PC-9 (cell line): ENCODE data around the gene RPRD1A. TPM values are rescaled to one million over a fixed set of nuclear protein-coding genes. Genes with fewer than 3 reads are reported as not detected.
"Not testable (repeated sequence)": the region's sequence is repeated elsewhere in the genome, so short reads cannot be mapped to it uniquely, and the experiment has no call there.

Experiments used
- BruUV-seq: library from RNA; stranded (reverse); fragments of 400-500 nt; replicated peaks from 2 replicates; lab custom pipeline; 2021; lab: Mats Ljungman, UMichigan
- CTCF ChIA-PET: fragments of 300-600 bp; sonication (Branson Sonifier 250); formaldehyde crosslinking; loops from one replicate; lab custom pipeline; 2022; ENCODE audit warnings: antibody characterized with exemption; lab: Charles Lee
- POLR2A ChIA-PET: fragments of 300-600 bp; sonication (Branson Sonifier 250); formaldehyde crosslinking; loops from one replicate; lab custom pipeline; 2022; ENCODE audit warnings: antibody characterized with exemption; ENCODE audit not compliant: unreplicated experiment; lab: Charles Lee
- DNase-seq, 2 experiments: peaks; one replicate each; pipeline versions ENCODE4 v3.0.0 to v3.0.0-alpha.2; 2015 to 2022; ENCODE audit warnings: mixed read lengths in 1 of 2
- H2AFZ ChIP-seq: fragments of 200-600 bp; sonication (generic); 2 replicates; pipeline ENCODE4 v1.8.1; 2017; ENCODE audit warnings: antibody characterized with exemption
- H3F3A ChIP-seq: fragments of 200-600 bp; sonication (generic); 2 replicates; pipeline ENCODE4 v1.8.1; 2017; ENCODE audit warnings: antibody characterized with exemption, mild to moderate bottlenecking, low read depth; ENCODE audit not compliant: insufficient read depth
- H3K27ac ChIP-seq: fragments of 200-600 bp; sonication (generic); 2 replicates; pipeline ENCODE4 v1.6.1; 2016; ENCODE audit warnings: mixed run types
- H3K27me3 ChIP-seq: fragments of 200-600 bp; sonication (generic); 2 replicates; pipeline ENCODE4 v1.6.1; 2016; ENCODE audit warnings: low read depth, mixed run types; ENCODE audit not compliant: insufficient read depth
- H3K36me3 ChIP-seq: fragments of 200-600 bp; sonication (generic); 2 replicates; pipeline ENCODE4 v1.6.1; 2016; ENCODE audit warnings: low read depth, mixed run types
- H3K4me1 ChIP-seq: fragments of 200-600 bp; sonication (generic); replicated peaks from 2 replicates; pipeline ENCODE4 v1.6.1; 2016; ENCODE audit warnings: mixed run types; ENCODE audit not compliant: insufficient read depth
- H3K4me2 ChIP-seq: fragments of 200-600 bp; sonication (generic); 2 replicates; pipeline ENCODE4 v1.6.1; 2017; ENCODE audit warnings: mixed run types
- H3K4me3 ChIP-seq: fragments of 200-600 bp; sonication (generic); 2 replicates; pipeline ENCODE4 v1.6.1; 2016; ENCODE audit warnings: mixed run types
- H3K79me2 ChIP-seq: fragments of 200-600 bp; sonication (generic); 2 replicates; pipeline ENCODE4 v1.6.1; 2017; ENCODE audit warnings: low read depth, mixed run types
- H3K9me2 ChIP-seq: fragments of 200-600 bp; sonication (generic); 2 replicates; pipeline ENCODE4 v1.8.1; 2017; ENCODE audit warnings: mild to moderate bottlenecking; ENCODE audit not compliant: insufficient read depth
- H3K9me3 ChIP-seq: fragments of 200-600 bp; sonication (generic); 2 replicates; pipeline ENCODE4 v1.8.1; 2016; ENCODE audit warnings: low read depth; ENCODE audit not compliant: insufficient read depth
- H4K20me1 ChIP-seq: fragments of 200-600 bp; sonication (generic); 2 replicates; pipeline ENCODE4 v1.8.1; 2017; ENCODE audit not compliant: insufficient read depth
- CTCF ChIP-seq: fragments of 200-600 bp; sonication (generic); conservative IDR thresholded peaks from 2 replicates; pipeline ENCODE4 v1.6.1; 2017; ENCODE audit warnings: mixed run types, antibody characterized with exemption, mild to moderate bottlenecking, moderate library complexity
- EZH2 ChIP-seq: fragments of 200-600 bp; sonication (generic); IDR thresholded peaks from 2 replicates; pipeline ENCODE4 v1.8.0; 2017; ENCODE audit warnings: antibody characterized with exemption, low read depth
- intact Hi-C: fragments of 100-400 bp; cut with micrococcal nuclease; formaldehyde crosslinking; loops from one replicate; pipeline ENCODE4 v1.10.0; 2022; ENCODE audit not compliant: unreplicated experiment
- total RNA-seq: library from RNA; stranded (reverse); gene quantifications from 2 replicates; pipeline ENCODE4 v1.2.3, GENCODE V29; 2021

RPRD1A gene
- total RNA-seq, 1 experiment from 2014 or later = 34.2 TPM

- POLR2A ChIA-PET = no interaction called here
These were observed 29.6 kb upstream of the RPRD1A start for GRCh38 chr18:36096955-36097354.

GRCh38 chr18:36095936-36096519 lies 28.7 kb upstream of the RPRD1A start:
- H3K79me2 ChIP-seq = no peaks in the 10 kb centered on the region
- H4K20me1 ChIP-seq = no peaks in the 10 kb centered on the region
- H3K27me3 ChIP-seq = no peaks in the 10 kb centered on the region
- no peaks in the 10 kb centered on the region for H3K4me1 ChIP-seq
- BruUV-seq = no TSS peak
- no peak overlapping the region for H3K4me3 ChIP-seq
- no peaks in the 10 kb centered on the region for H3K9me2 ChIP-seq
- no peak overlapping the region for H3K27ac ChIP-seq
- no peaks in the 10 kb centered on the region for H3K9me3 ChIP-seq
- H2AFZ ChIP-seq = no peak overlapping the region
- DNase-seq = peak in 1 of 2 experiments; percentile 51
- POLR2A ChIA-PET = no interaction called here
- H3K4me2 ChIP-seq = no peak overlapping the region
- intact Hi-C loops = loop anchor here (1.0 to 10.0 kb wide), 4 partner anchors 81 to 709 kb away; no protein-coding TSS in a partner anchor
- H3F3A ChIP-seq = no peaks in the 10 kb centered on the region
- CTCF ChIA-PET = interaction anchor here (0.6 to 1.0 kb wide), 3 partner anchors 188 to 632 kb away, joined by 4 to 5 read pairs (median 4); no protein-coding TSS in a partner anchor
- TF ChIP-seq CTCF = peak; percentile 73
- TF ChIP-seq EZH2 = no peak
- no peaks in the 10 kb centered on the region for H3K36me3 ChIP-seq

More at GRCh38 chr18:36096955-36097354, 29.6 kb upstream of the RPRD1A start:
- no peaks in the 10 kb centered on the region for H3K4me1 ChIP-seq
- CTCF ChIA-PET = interaction anchor here (1.2 kb wide), 1 partner anchor 81 kb away, joined by 3 read pairs; no protein-coding TSS in a partner anchor
- DNase-seq = no peak
- no peaks in the 10 kb centered on the region for H3F3A ChIP-seq
- TF ChIP-seq EZH2 = no peak
- no peak for TF ChIP-seq CTCF
- no peak overlapping the region for H2AFZ ChIP-seq
- intact Hi-C loops = loop anchor here (1.0 to 10.0 kb wide), 4 partner anchors 82 to 708 kb away; no protein-coding TSS in a partner anchor
- no peaks in the 10 kb centered on the region for H3K79me2 ChIP-seq
- no peaks in the 10 kb centered on the region for H3K36me3 ChIP-seq
- BruUV-seq = no TSS peak
- no peaks in the 10 kb centered on the region for H3K9me3 ChIP-seq
- H3K4me2 ChIP-seq = no peak overlapping the region
- no peaks in the 10 kb centered on the region for H3K9me2 ChIP-seq
- H4K20me1 ChIP-seq = no peaks in the 10 kb centered on the region
- H3K27me3 ChIP-seq = no peaks in the 10 kb centered on the region
- H3K4me3 ChIP-seq = no peak overlapping the region
- H3K27ac ChIP-seq = no peak overlapping the region

GRCh38 chr18:36094431-36094830 lies 27.1 kb upstream of the RPRD1A start:
- H2AFZ ChIP-seq = no peak overlapping the region
- BruUV-seq = no TSS peak
- CTCF ChIA-PET = no interaction called here

GRCh38 chr18:36092116-36092515 lies 24.8 kb upstream of the RPRD1A start:
- H3K36me3 ChIP-seq, CTCF ChIA-PET, H4K20me1 ChIP-seq, POLR2A ChIA-PET, H2AFZ ChIP-seq, H3K9me2 ChIP-seq, H3K4me1 ChIP-seq, H3K4me3 ChIP-seq, H3K27ac ChIP-seq, H3K4me2 ChIP-seq, DNase-seq, H3K27me3 ChIP-seq, H3K79me2 ChIP-seq, H3F3A ChIP-seq, BruUV-seq, H3K9me3 ChIP-seq: not testable (repeated sequence)
- intact Hi-C loops = loop anchor here (10.0 kb wide), 2 partner anchors 77 to 713 kb away; no protein-coding TSS in a partner anchor

More at GRCh38 chr18:36094431-36094830, 27.1 kb upstream of the RPRD1A start:
- Histone ChIP-seq H3K27me3 (no peaks in the 10 kb centered on the region), H3K27ac (no peak overlapping the region), H3K9me2 (no peaks in the 10 kb centered on the region), H3K4me1 (no peaks in the 10 kb centered on the region), H3F3A (no peaks in the 10 kb centered on the region), H3K4me2 (no peak overlapping the region), H3K4me3 (no peak overlapping the region), H4K20me1 (no peaks in the 10 kb centered on the region), H3K9me3 (no peaks in the 10 kb centered on the region), H3K79me2 (no peaks in the 10 kb centered on the region), H3K36me3 (no peaks in the 10 kb centered on the region)
- intact Hi-C loops = loop anchor here (10.0 kb wide), 2 partner anchors 80 to 710 kb away; no protein-coding TSS in a partner anchor
- TF ChIP-seq EZH2 = no peak
- TF ChIP-seq CTCF = no peak
- POLR2A ChIA-PET = no interaction called here
- no peak for DNase-seq
